Adrenal gland (tissue), 12 donors: ENCODE data around the gene TDG. TPM values are rescaled to one million over a fixed set of nuclear protein-coding genes. Genes with fewer than 3 reads are reported as not detected.

Experiments
- DNase-seq, 7 donors: peaks; one replicate each; pipeline ENCODE4 v3.0.0-alpha.2; 2019 to 2020
- H3K27ac ChIP-seq, 5 donors: fragments of 200-600 bp; sonication (generic) in 4 of 5; 1 replicate in 3 of 5; 2 replicates in 2 of 5; pipeline versions ENCODE4 v1.5.1 to v1.8.0; 2016 to 2020; ENCODE audit warnings: mild to moderate bottlenecking in 1 of 5
- H3K27me3 ChIP-seq: fragments of 200-600 bp; 2 replicates; pipeline ENCODE4 v1.8.0; 2021
- H3K36me3 ChIP-seq, 2 donors: fragments of 200-600 bp; replicated peaks in 1 of 2; 1 replicate in 1 of 2; 2 replicates in 1 of 2; pipeline versions ENCODE4 v1.5.1 to v1.8.0; 2018 to 2022
- H3K4me1 ChIP-seq, 2 donors: fragments of 200-600 bp; replicated peaks in 1 of 2; 1 replicate in 1 of 2; 2 replicates in 1 of 2; pipeline versions ENCODE4 v1.5.1 to v1.8.0; 2018 to 2021
- H3K4me3 ChIP-seq, 4 donors: fragments of 200-600 bp; sonication (generic) in 3 of 4; one replicate each; pipeline ENCODE4 v1.5.1; 2016 to 2018
- H3K9me3 ChIP-seq, 3 donors: fragments of 200-600 bp; sonication (generic) in 1 of 3; replicated peaks in 1 of 3; 1 replicate in 2 of 3; 2 replicates in 1 of 3; pipeline versions ENCODE4 v1.5.1 to v1.8.0; 2016 to 2021
- CTCF ChIP-seq, 6 experiments: fragments of 450-650 bp in 4 of 6; fragments of 200-600 bp in 2 of 6; sonication (generic) in 1 of 6; IDR thresholded peaks; 1 replicate in 5 of 6; 2 replicates in 1 of 6; pipeline versions ENCODE4 v1.5.1 to v1.8.0; 2016 to 2021; ENCODE audit warnings: antibody characterized with exemption in 6 of 6, mild to moderate bottlenecking in 2 of 6, moderate library complexity in 1 of 6
- POLR2A ChIP-seq, 2 donors: fragments of 450-650 bp; IDR thresholded peaks; one replicate each; pipeline ENCODE4 v1.6.1; 2017; ENCODE audit warnings: antibody characterized with exemption in 2 of 2, mild to moderate bottlenecking in 2 of 2, moderate library complexity in 1 of 2
- WGBS, 4 donors: extraction: QIAGEN DNeasy Blood & Tissue Kit in 2 of 4; methylation state at CpG; one replicate each; pipeline versions ENCODE4 v1.1.5 to v1.1.7; 2013 to 2017; 5-methylcytosine and 5-hydroxymethylcytosine counted together
- intact Hi-C, 2 donors: fragments of 100-400 bp; cut with DNase I; formaldehyde crosslinking; loops; one replicate each; pipeline versions ENCODE4 v1.14.1 to v1.15.0; 2022 to 2023
- polyA plus RNA-seq, 3 donors: library from polyadenylated mRNA; stranded (reverse); fragments of 200-250 nt in 2 of 3; fragments of 350-450 nt in 1 of 3; fragmentation: Illumina TruSeq in 1 of 3; extraction: RNeasy Lipid Tissue Mini Kit (QIAGEN cat#74804) in 1 of 3; gene quantifications; one replicate each; pipeline ENCODE4 v1.2.3, GENCODE V29; 2013 to 2014
- total RNA-seq, 9 donors: library from RNA; depleted of rRNA in 4 of 9; stranded (reverse); fragments of >200 nt in 4 of 9; fragments of 120-200 nt in 1 of 9; fragmentation: NEBNext Ultra II Directional in 1 of 9; extraction: Animal tissue kit (Norgen Biotek cat#: 25700) in 1 of 9; gene quantifications; one replicate each; pipeline versions ENCODE4 v1.1.0 to v1.2.4, GENCODE V29; 2013 to 2023
- donor health status: healthy with polysubstance abuse.
- donor health status: Bipolar disorder and iron deficiency.
- donor health status: DM: yes; HTN: yes; CAD: no.
- donor health status: DM: no; HTN: no; CAD: no.
- donor health status: DM: no; HTN: no; CAD: no.
- donor health status: DM: yes; HTN: yes; CAD: no.

The TDG gene
- total and polyA plus RNA-seq, 12 donors = 3.1 to 56.2 (median 21.5) TPM

GRCh38 chr12:103998976-103999375, 33.3 kb downstream of the TDG start:
- intact Hi-C loops = loop anchor here in 1 of 2 donors (10.0 kb wide), 1 partner anchor 46 kb away; no protein-coding TSS in a partner anchor
- WGBS, 4 donors = 73 to 87% (median 84%) methylated on average over 5 of the region's 5 CpGs
- Histone ChIP-seq H3K27ac (no peak overlapping the region), H3K36me3 (no peaks in the 10 kb centered on the region), H3K4me3 (no peak overlapping the region), H3K27me3 (no peaks in the 10 kb centered on the region), H3K4me1 (no peaks in the 10 kb centered on the region), H3K9me3 (no peaks in the 10 kb centered on the region)
- no peak for TF ChIP-seq CTCF (IDR thresholded peaks at IDR 0.05)
- DNase-seq = no peak

GRCh38 chr12:104000807-104001434, 35.2 kb downstream of the TDG start:
- no peak for DNase-seq
- no peak overlapping the region for H3K4me3 ChIP-seq

GRCh38 chr12:104002686-104003085, 37.0 kb downstream of the TDG start:
- no peak for TF ChIP-seq CTCF (IDR thresholded peaks at IDR 0.05)
- TF ChIP-seq POLR2A (IDR thresholded peaks at IDR 0.05) = no peak
- DNase-seq = peak in 6 of 7 donors; percentile 43 to 71 (median 56)
- no peaks in the 10 kb centered on the region for H3K4me1 ChIP-seq
- 61 to 74% (median 67%) methylated on average over 3 of the region's 3 CpGs for WGBS, 4 donors
- no peak overlapping the region for H3K27ac ChIP-seq
- H3K4me3 ChIP-seq = no peak overlapping the region
- H3K9me3 ChIP-seq = no peaks in the 10 kb centered on the region
- intact Hi-C loops = no loop called here
- no peaks in the 10 kb centered on the region for H3K36me3 ChIP-seq
- no peaks in the 10 kb centered on the region for H3K27me3 ChIP-seq

More at GRCh38 chr12:104000807-104001434, 35.2 kb downstream of the TDG start:
- Histone ChIP-seq H3K4me1 (no peaks in the 10 kb centered on the region), H3K9me3 (no peaks in the 10 kb centered on the region), H3K27ac (no peak overlapping the region), H3K27me3 (no peaks in the 10 kb centered on the region), H3K36me3 (no peaks in the 10 kb centered on the region)
- 69 to 85% (median 73%) methylated on average over 3 of the region's 3 CpGs for WGBS, 4 donors
- intact Hi-C loops = no loop called here
- no peak for TF ChIP-seq CTCF (IDR thresholded peaks at IDR 0.05)
- no peak for TF ChIP-seq POLR2A (IDR thresholded peaks at IDR 0.05)

- intact Hi-C loops = no loop called here
- Histone ChIP-seq H3K27ac (no peak overlapping the region), H3K4me3 (no peak overlapping the region), H3K36me3 (no peaks in the 10 kb centered on the region), H3K9me3 (no peaks in the 10 kb centered on the region), H3K4me1 (no peaks in the 10 kb centered on the region), H3K27me3 (no peaks in the 10 kb centered on the region)
- WGBS, 4 donors = 60 to 68% (median 61%) methylated on average over 2 of the region's 2 CpGs
- no peak for TF ChIP-seq CTCF (IDR thresholded peaks at IDR 0.05)
- TF ChIP-seq POLR2A (IDR thresholded peaks at IDR 0.05) = no peak
- DNase-seq = no peak
These were observed 37.9 kb downstream of the TDG start for GRCh38 chr12:104003596-104003995.
